Measurements from ENCODE around the gene RNF32. TPM values are rescaled to one million over a fixed set of nuclear protein-coding genes. Genes with fewer than 3 reads are reported as not detected.

The RNF32 gene
- total RNA-seq, 1 experiment from 2014 or later = 3.0 TPM

GRCh38 chr7:156725073-156725472, 84.5 kb downstream of the RNF32 start:
- no TSS peak for BruUV-seq (replicated peaks)
- H3K4me3 Mint-ChIP-seq (ENCODE audit: unreplicated experiment) = no peak overlapping the region
- CTCF ChIA-PET = no interaction called here
- DNase-seq (ENCODE audit: unreplicated experiment) = peak; percentile 80
- no peak for TF ChIP-seq CTCF (IDR thresholded peaks at IDR 0.05; ENCODE audit: unreplicated experiment)
- H3K36me3 Mint-ChIP-seq (ENCODE audit: insufficient read depth, unreplicated experiment) = peaks cover 25% of the 10 kb centered on the region
- peaks cover 10% of the 10 kb centered on the region for H3K4me1 Mint-ChIP-seq (ENCODE audit: insufficient read depth, unreplicated experiment)
- intact Hi-C loops (cut with micrococcal nuclease) = no loop called here
- H3K27ac Mint-ChIP-seq (ENCODE audit: low read depth, unreplicated experiment) = no peak overlapping the region
- POLR2A ChIA-PET = interaction anchor here (0.6 to 1.3 kb wide), 2 partner anchors 11 to 13 kb away, joined by 3 read pairs; no protein-coding TSS in a partner anchor
- H3K9me3 Mint-ChIP-seq (ENCODE audit: unreplicated experiment) = no peaks in the 10 kb centered on the region
- no peaks in the 10 kb centered on the region for H3K27me3 Mint-ChIP-seq (ENCODE audit: insufficient read depth, unreplicated experiment)

- no TSS peak for BruUV-seq (replicated peaks)
- Mint-ChIP-seq H3K4me1 (ENCODE audit: insufficient read depth, unreplicated experiment) (peaks cover 10% of the 10 kb centered on the region), H3K36me3 (ENCODE audit: insufficient read depth, unreplicated experiment) (peaks cover 28% of the 10 kb centered on the region), H3K27ac (ENCODE audit: low read depth, unreplicated experiment) (no peak overlapping the region), H3K9me3 (ENCODE audit: unreplicated experiment) (peaks cover 3% of the 10 kb centered on the region), H3K4me3 (ENCODE audit: unreplicated experiment) (no peak overlapping the region), H3K27me3 (ENCODE audit: insufficient read depth, unreplicated experiment) (no peaks in the 10 kb centered on the region)
- ChIA-PET POLR2A (interaction anchor here (0.9 to 1.2 kb wide), 2 partner anchors 10 to 28 kb away, joined by 3 to 4 read pairs; no protein-coding TSS in a partner anchor), CTCF (no interaction called here)
- TF ChIP-seq CTCF (IDR thresholded peaks at IDR 0.05; ENCODE audit: unreplicated experiment) = no peak
- DNase-seq (ENCODE audit: unreplicated experiment) = peak; percentile 30
- intact Hi-C loops (cut with micrococcal nuclease) = no loop called here
Measured at GRCh38 chr7:156725936-156726335, 85.4 kb downstream of the RNF32 start.

All from MCF 10A (cell line).